Activated CD4-positive, CD25-positive, alpha-beta regulatory T cell treated with anti-CD3 and anti-CD28 coated beads, Interleukin-2, amount 50 U/mL, for 72 hours (primary cell): Measurements from ENCODE around the gene HAPSTR1.
"Not testable (repeated sequence)": the region's sequence is repeated elsewhere in the genome, so short reads cannot be mapped to it uniquely, and the experiment has no call there.

Source experiments
- DNase-seq: peaks from one replicate; pipeline ENCODE4 v3.0.0; 2021

Gene HAPSTR1

GRCh38 chr16:9072806-9073341 lies 18.6 kb upstream of the HAPSTR1 start:
- no peak for DNase-seq

- DNase-seq, result no peak
Observed at GRCh38 chr16:9075299-9076071, 16.0 kb upstream of the HAPSTR1 start.

GRCh38 chr16:9077091-9077809 lies 14.2 kb upstream of the HAPSTR1 start:
- DNase-seq, result no peak

GRCh38 chr16:9078467-9079429 lies 12.7 kb upstream of the HAPSTR1 start:
- DNase-seq, result peak; percentile 39

GRCh38 chr16:9079430-9079812 lies 12.0 kb upstream of the HAPSTR1 start:
- DNase-seq, result no peak

GRCh38 chr16:9081158-9081557 lies 10.3 kb upstream of the HAPSTR1 start:
- DNase-seq, result no peak

GRCh38 chr16:9081843-9082242 lies 9.6 kb upstream of the HAPSTR1 start:
- no peak for DNase-seq

- DNase-seq, result no peak
Observed at GRCh38 chr16:9082422-9082821, 9.0 kb upstream of the HAPSTR1 start.

- not testable (repeated sequence) for DNase-seq
Observed at GRCh38 chr16:9087733-9088132, 3.7 kb upstream of the HAPSTR1 start.

GRCh38 chr16:9088848-9089247 lies 2.6 kb upstream of the HAPSTR1 start:
- DNase-seq, result no peak

- no peak for DNase-seq
Observed at GRCh38 chr16:9089660-9090059, 1.8 kb upstream of the HAPSTR1 start.

- DNase-seq, result peak; percentile 65
Observed at GRCh38 chr16:9090101-9090959, 1.1 kb upstream of the HAPSTR1 start.

- DNase-seq, result no peak
Observed at GRCh38 chr16:9091867-9092281, 430 bp downstream of the HAPSTR1 start.

GRCh38 chr16:9092282-9092977 lies 986 bp downstream of the HAPSTR1 start:
- peak; percentile 64 for DNase-seq

- no peak for DNase-seq
Observed at GRCh38 chr16:9092978-9093344, 1.5 kb downstream of the HAPSTR1 start.

- DNase-seq, result no peak
Observed at GRCh38 chr16:9094011-9094846, 2.8 kb downstream of the HAPSTR1 start.

- DNase-seq, result no peak
Observed at GRCh38 chr16:9095171-9095570, 3.7 kb downstream of the HAPSTR1 start.

- DNase-seq, result no peak
Observed at GRCh38 chr16:9095656-9096397, 4.4 kb downstream of the HAPSTR1 start.

- DNase-seq, result no peak
Observed at GRCh38 chr16:9096416-9096952, 5.0 kb downstream of the HAPSTR1 start.
